Measurements from ENCODE around the gene SEMA3D. TPM values are rescaled to one million over a fixed set of nuclear protein-coding genes. Genes with fewer than 3 reads are reported as not detected.

SEMA3D gene
- total and polyA plus RNA-seq, 7 donors: 0.23 to 5.5 (median 2.5) TPM

GRCh38 chr7:85196696-85197095 is 9.8 kb upstream of the SEMA3D start:
- H3K4me1 ChIP-seq: no peaks in the 10 kb centered on the region
- no peaks in the 10 kb centered on the region for H3K36me3 ChIP-seq
- TF ChIP-seq EP300 (IDR thresholded peaks at IDR 0.05) (no peak), POLR2AphosphoS5 (IDR thresholded peaks at IDR 0.05) (no peak), POLR2A (IDR thresholded peaks at IDR 0.05) (no peak), CTCF (IDR thresholded peaks at IDR 0.05) (no peak)
- H3K9me3 ChIP-seq: no peaks in the 10 kb centered on the region
- DNase-seq: no peak
- H3K27ac ChIP-seq: no peak overlapping the region
- H3K27me3 ChIP-seq: no peaks in the 10 kb centered on the region
- H3K4me3 ChIP-seq: no peak overlapping the region
- intact Hi-C loops (cut with DNase I): no loop called here

GRCh38 chr7:85191383-85191782 is 4.5 kb upstream of the SEMA3D start:
- 12 to 46% methylated on average over 1 of the region's 1 CpG for WGBS, 2 donors

GRCh38 chr7:85186083-85186520 is 754 bp downstream of the SEMA3D start:
- no peak for TF ChIP-seq POLR2AphosphoS5 (IDR thresholded peaks at IDR 0.05)
- no peak for TF ChIP-seq CTCF (IDR thresholded peaks at IDR 0.05)
- no peak for TF ChIP-seq POLR2A (IDR thresholded peaks at IDR 0.05)
- TF ChIP-seq EP300 (IDR thresholded peaks at IDR 0.05): no peak
- Histone ChIP-seq H3K4me1 (peaks cover 0 to 22% (median 20%) of the 10 kb centered on the region in 4 donors), H3K4me3 (peak overlapping the region; percentile 37 to 58 (median 54)), H3K9me3 (no peaks in the 10 kb centered on the region), H3K27me3 (no peaks in the 10 kb centered on the region), H3K36me3 (no peaks in the 10 kb centered on the region), H3K27ac (peak overlapping the region; percentile 40 to 62 (median 55))
- WGBS, 2 donors: 1 to 3% methylated on average over 28 of the region's 28 CpGs
- DNase-seq: peak; percentile 66
- intact Hi-C loops (cut with DNase I): loop anchor here (2.0 to 5.0 kb wide), 2 partner anchors 144 to 369 kb away; no protein-coding TSS in a partner anchor

More at GRCh38 chr7:85191383-85191782, 4.5 kb upstream of the SEMA3D start:
- TF ChIP-seq POLR2A (IDR thresholded peaks at IDR 0.05): no peak
- no peak for TF ChIP-seq EP300 (IDR thresholded peaks at IDR 0.05)
- TF ChIP-seq POLR2AphosphoS5 (IDR thresholded peaks at IDR 0.05): no peak
- no peaks in the 10 kb centered on the region for H3K36me3 ChIP-seq
- no peaks in the 10 kb centered on the region for H3K27me3 ChIP-seq
- no peak overlapping the region for H3K27ac ChIP-seq
- peaks cover 0 to 12% (median 8%) of the 10 kb centered on the region in 4 donors for H3K4me1 ChIP-seq
- H3K4me3 ChIP-seq: no peak overlapping the region
- DNase-seq: no peak
- no peaks in the 10 kb centered on the region for H3K9me3 ChIP-seq
- intact Hi-C loops (cut with DNase I): no loop called here

GRCh38 chr7:85185424-85186082 is 1.3 kb downstream of the SEMA3D start:
- TF ChIP-seq POLR2AphosphoS5 (IDR thresholded peaks at IDR 0.05) (peak in 1 of 4 donors; percentile 29), POLR2A (IDR thresholded peaks at IDR 0.05) (no peak), EP300 (IDR thresholded peaks at IDR 0.05) (no peak), CTCF (IDR thresholded peaks at IDR 0.05) (no peak)
- peak overlapping the region; percentile 40 to 62 (median 55) for H3K27ac ChIP-seq
- no peaks in the 10 kb centered on the region for H3K36me3 ChIP-seq
- H3K9me3 ChIP-seq: no peaks in the 10 kb centered on the region
- peaks cover 0 to 22% (median 20%) of the 10 kb centered on the region in 4 donors for H3K4me1 ChIP-seq
- WGBS, 2 donors: 2 to 7% methylated on average over 39 of the region's 39 CpGs
- peak; percentile 72 for DNase-seq
- intact Hi-C loops (cut with DNase I): loop anchor here (2.0 to 5.0 kb wide), 2 partner anchors 143 to 369 kb away; no protein-coding TSS in a partner anchor
- H3K4me3 ChIP-seq: peak overlapping the region; percentile 37 to 58 (median 54)
- H3K27me3 ChIP-seq: no peaks in the 10 kb centered on the region

- 37 to 38% methylated on average over 21 of the region's 21 CpGs for WGBS, 2 donors
- Histone ChIP-seq H3K4me3 (peak overlapping the region; percentile 37 to 58 (median 54)), H3K36me3 (no peaks in the 10 kb centered on the region), H3K27ac (peak overlapping the region in 3 of 4 donors; percentile 54 to 62 (median 56)), H3K27me3 (no peaks in the 10 kb centered on the region), H3K9me3 (no peaks in the 10 kb centered on the region), H3K4me1 (peaks cover 0 to 22% (median 20%) of the 10 kb centered on the region in 4 donors)
- TF ChIP-seq EP300 (IDR thresholded peaks at IDR 0.05) (no peak), POLR2AphosphoS5 (IDR thresholded peaks at IDR 0.05) (no peak), POLR2A (IDR thresholded peaks at IDR 0.05) (no peak), CTCF (IDR thresholded peaks at IDR 0.05) (no peak)
- DNase-seq: no peak
- intact Hi-C loops (cut with DNase I): loop anchor here (5.0 kb wide), 1 partner anchor 143 kb away; no protein-coding TSS in a partner anchor
These were observed 2.0 kb downstream of the SEMA3D start for GRCh38 chr7:85184599-85185423.

All from sigmoid colon (tissue), 7 donors.